GM06990 (cell line): ENCODE measurements around the gene CARS1.

ENCODE experiments used
- DNase-seq: peaks from one replicate; pipeline ENCODE4 v3.0.0-alpha.2; 2011; ENCODE audit not compliant: insufficient read length; ENCODE audit errors: extremely low read depth
- H3K27me3 ChIP-seq: replicated peaks from 2 replicates; pipeline ENCODE4 v1.6.0; 2011; ENCODE audit warnings: low read length; ENCODE audit not compliant: control insufficient read depth, insufficient read depth
- H3K36me3 ChIP-seq: 2 replicates; pipeline ENCODE4 v1.5.1; 2011; ENCODE audit warnings: low read length; ENCODE audit not compliant: control insufficient read depth, insufficient read depth
- H3K4me3 ChIP-seq: replicated peaks from 2 replicates; pipeline ENCODE4 v1.5.1; 2011; ENCODE audit warnings: low read depth, mild to moderate bottlenecking, control low read depth, low read length
- CTCF ChIP-seq: IDR thresholded peaks from 2 replicates; pipeline ENCODE4 v1.5.1; 2011; ENCODE audit warnings: low read length, control low read depth, mild to moderate bottlenecking, inconsistent platforms; ENCODE audit not compliant: insufficient read depth, poor library complexity, severe bottlenecking

The CARS1 gene

GRCh38 chr11:3044915-3045314 is 12.3 kb downstream of the CARS1 start:
- DNase-seq = no peak
- Histone ChIP-seq H3K27me3 (no peaks in the 10 kb centered on the region), H3K4me3 (no peak overlapping the region), H3K36me3 (peaks cover 31% of the 10 kb centered on the region)
- TF ChIP-seq CTCF = no peak

GRCh38 chr11:3044004-3044403 is 13.2 kb downstream of the CARS1 start:
- Histone ChIP-seq H3K36me3 (peaks cover 31% of the 10 kb centered on the region), H3K27me3 (no peaks in the 10 kb centered on the region), H3K4me3 (no peak overlapping the region)
- no peak for DNase-seq
- no peak for TF ChIP-seq CTCF

GRCh38 chr11:3043315-3043871 is 13.8 kb downstream of the CARS1 start:
- DNase-seq = no peak
- peaks cover 34% of the 10 kb centered on the region for H3K36me3 ChIP-seq
- no peak overlapping the region for H3K4me3 ChIP-seq
- no peaks in the 10 kb centered on the region for H3K27me3 ChIP-seq
- no peak for TF ChIP-seq CTCF

- no peak for TF ChIP-seq CTCF
- Histone ChIP-seq H3K4me3 (no peak overlapping the region), H3K27me3 (no peaks in the 10 kb centered on the region), H3K36me3 (peaks cover 38% of the 10 kb centered on the region)
- no peak for DNase-seq
Observed at GRCh38 chr11:3042496-3043314, 14.5 kb downstream of the CARS1 start.

GRCh38 chr11:3041699-3042441 is 15.4 kb downstream of the CARS1 start:
- Histone ChIP-seq H3K27me3 (no peaks in the 10 kb centered on the region), H3K36me3 (peaks cover 39% of the 10 kb centered on the region), H3K4me3 (no peak overlapping the region)
- TF ChIP-seq CTCF = no peak
- no peak for DNase-seq
